ENCODE measurements around the gene MTPN.

- no peak for TF ChIP-seq CTCF (IDR thresholded peaks at IDR 0.05 in 4 of 5, conservative IDR thresholded peaks at IDR 0.05 in 1 of 5)
- TF ChIP-seq POLR2A (IDR thresholded peaks at IDR 0.05), result no peak
These were observed 49.0 kb upstream of the MTPN start for GRCh38 chr7:136026209-136026608.

Measured in gastrocnemius medialis (tissue), 4 donors.